ENCODE data around the gene GOLGA7B. TPM values are rescaled to one million over a fixed set of nuclear protein-coding genes. Genes with fewer than 3 reads are reported as not detected.

Gene GOLGA7B
- total and polyA plus RNA-seq, 9 of the 15 experiments (the other 6 are each of a cell fraction or from before 2014, with no cell fraction given) = 0.03 to 0.07 (median 0.04) TPM; not detected in 3

DNA sequence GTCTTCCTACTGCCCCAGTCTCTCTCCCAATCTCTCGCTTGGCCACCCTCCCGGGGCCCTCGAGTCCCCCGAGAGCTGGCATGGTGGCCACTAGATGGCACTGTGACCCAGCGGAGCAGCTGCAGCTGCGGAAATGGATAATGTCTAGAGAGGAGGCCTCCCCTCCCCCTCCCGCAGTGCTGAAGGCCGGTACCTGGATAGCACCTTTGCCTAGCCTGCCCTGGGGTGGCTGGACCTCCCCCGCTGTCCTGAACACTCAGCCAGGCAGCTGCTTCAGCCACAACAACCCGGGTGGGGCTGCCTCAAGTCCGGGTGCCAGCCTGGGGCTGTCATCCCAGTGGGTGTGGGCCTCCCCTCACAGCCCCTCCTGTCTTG is 65.2 kb downstream of the GOLGA7B start:
- Histone ChIP-seq H3K79me2 (ENCODE audit: control insufficient read depth, insufficient read depth, low read length) (no peaks in the 10 kb centered on the region), H4K20me1 (replicated peaks; ENCODE audit: control insufficient read depth, insufficient read depth, low read length) (0 out of 2 replicates have a peak, but pooled peaks cover 5% of the 10 kb centered on the region), H3K27me3 (ENCODE audit: control insufficient read depth in 2 of 2, insufficient read depth in 2 of 2, low read length in 2 of 2) (peaks cover 0 to 18% of the 10 kb centered on the region in 2 experiments; a peak in 2 of 5 replicates), H3K4me2 (ENCODE audit: insufficient read depth, low read length) (no peak overlapping the region), H3K4me1 (replicated peaks in 1 of 2; ENCODE audit: control insufficient read depth in 2 of 2, insufficient read depth in 2 of 2, low read length in 2 of 2) (peaks cover 0 to 8% of the 10 kb centered on the region in 2 experiments; a peak in 2 of 5 replicates), H3K4me3 (no peak overlapping the region), H3K9me3 (replicated peaks; ENCODE audit: control insufficient read depth, insufficient read depth, low read depth, low read length) (no peaks in the 10 kb centered on the region), H3K9me1 (ENCODE audit: control insufficient read depth, insufficient read depth, low read length) (no peaks in the 10 kb centered on the region), H3K27ac (ENCODE audit: extremely low read depth, low read depth, low read length) (no peak overlapping the region), H3K9ac (ENCODE audit: insufficient read depth in 1 of 2, low read depth in 2 of 2, low read length in 2 of 2) (no peak overlapping the region), H2AFZ (ENCODE audit: low read depth, low read length) (no peak overlapping the region), H3K36me3 (ENCODE audit: control insufficient read depth, insufficient read depth, low read length) (no peaks in the 10 kb centered on the region)
- POLR2A ChIA-PET = interaction anchor here (0.6 kb wide), 1 partner anchor 130 kb away, joined by 3 read pairs; no protein-coding TSS in a partner anchor
- DNase-seq (ENCODE audit: extremely low read depth in 1 of 4, low spot score in 3 of 4) (peak; percentile 76 to 81 (median 78)), ATAC-seq (peak; percentile 99), FAIRE-seq (peak; percentile 67)
- CTCF ChIA-PET (ENCODE audit: low intra/inter-chr PET ratio) = interaction anchor here (0.6 to 1.6 kb wide), 4 partner anchors 114 to 750 kb away, joined by 3 to 9 read pairs (median 4); no protein-coding TSS in a partner anchor
- WGBS (ENCODE audit: insufficient coverage, low coverage, missing lambda C conversion rate) = 5% methylated on average over 4 of the region's 11 CpGs
- intact Hi-C loops (cut with micrococcal nuclease) = loop anchor here (1.0 to 10.0 kb wide), 3 partner anchors 113 to 390 kb away; no protein-coding TSS in a partner anchor
- in situ Hi-C loops (cut with MboI) = loop anchor here (25.0 kb wide), 1 partner anchor 397 kb away; no protein-coding TSS in a partner anchor
- no TSS peak for BruUV-seq (replicated peaks)
- TF ChIP-seq, protein P1, sequence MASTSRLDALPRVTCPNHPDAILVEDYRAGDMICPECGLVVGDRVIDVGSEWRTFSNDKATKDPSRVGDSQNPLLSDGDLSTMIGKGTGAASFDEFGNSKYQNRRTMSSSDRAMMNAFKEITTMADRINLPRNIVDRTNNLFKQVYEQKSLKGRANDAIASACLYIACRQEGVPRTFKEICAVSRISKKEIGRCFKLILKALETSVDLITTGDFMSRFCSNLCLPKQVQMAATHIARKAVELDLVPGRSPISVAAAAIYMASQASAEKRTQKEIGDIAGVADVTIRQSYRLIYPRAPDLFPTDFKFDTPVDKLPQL (IDR thresholded peaks at IDR 0.05; ENCODE audit: extremely low read depth, insufficient read length) = no peak
- no peak for TF ChIP-seq FOXK1 (CRISPR knock-in tag; IDR thresholded peaks at IDR 0.05; ENCODE audit: borderline replicate concordance)
- TF ChIP-seq CBFB (CRISPR knock-in tag; IDR thresholded peaks at IDR 0.05) = no peak
- TF ChIP-seq PHF8 (IDR thresholded peaks at IDR 0.05; ENCODE audit: borderline replicate concordance, low read length) = no peak
- TF ChIP-seq MLX (CRISPR knock-in tag; conservative IDR thresholded peaks at IDR 0.05) = no peak
- no peak for TF ChIP-seq ZBTB8A (IDR thresholded peaks at IDR 0.05; ENCODE audit: partially characterized antibody)
- TF ChIP-seq, protein P2, sequence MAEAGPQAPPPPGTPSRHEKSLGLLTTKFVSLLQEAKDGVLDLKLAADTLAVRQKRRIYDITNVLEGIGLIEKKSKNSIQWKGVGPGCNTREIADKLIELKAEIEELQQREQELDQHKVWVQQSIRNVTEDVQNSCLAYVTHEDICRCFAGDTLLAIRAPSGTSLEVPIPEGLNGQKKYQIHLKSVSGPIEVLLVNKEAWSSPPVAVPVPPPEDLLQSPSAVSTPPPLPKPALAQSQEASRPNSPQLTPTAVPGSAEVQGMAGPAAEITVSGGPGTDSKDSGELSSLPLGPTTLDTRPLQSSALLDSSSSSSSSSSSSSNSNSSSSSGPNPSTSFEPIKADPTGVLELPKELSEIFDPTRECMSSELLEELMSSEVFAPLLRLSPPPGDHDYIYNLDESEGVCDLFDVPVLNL (CRISPR knock-in tag; IDR thresholded peaks at IDR 0.05; ENCODE audit: low read depth) = no peak
- no peak for TF ChIP-seq PTRF (tag; IDR thresholded peaks at IDR 0.05)
- no peak for TF ChIP-seq CHCHD3 (CRISPR knock-in tag; IDR thresholded peaks at IDR 0.05)
- no peak for TF ChIP-seq POLR3A (IDR thresholded peaks at IDR 0.05; ENCODE audit: borderline replicate concordance, extremely low read depth, insufficient read depth, insufficient read length)
- TF ChIP-seq RAD21 (CRISPR knock-in tag; conservative IDR thresholded peaks at IDR 0.05 in 1 of 2, IDR thresholded peaks at IDR 0.05 in 1 of 2) = peak; percentile 79 to 89
- no peak for TF ChIP-seq NCOA1 (IDR thresholded peaks at IDR 0.05; ENCODE audit: low read depth)
- TF ChIP-seq ZKSCAN3 (CRISPR knock-in tag; IDR thresholded peaks at IDR 0.05) = no peak
- no peak for TF ChIP-seq SIX5 (IDR thresholded peaks at IDR 0.05; ENCODE audit: borderline replicate concordance in 1 of 2, insufficient read depth in 1 of 2, low read depth in 1 of 2, low read length in 2 of 2)
- peak; percentile 19 to 45; a peak in 1 of 4 replicates for TF ChIP-seq MAZ (CRISPR knock-in tag; conservative IDR thresholded peaks at IDR 0.05 in 1 of 2, IDR thresholded peaks at IDR 0.05 in 1 of 2)
- no peak for TF ChIP-seq KLF6 (CRISPR knock-in tag; IDR thresholded peaks at IDR 0.05; ENCODE audit: borderline replicate concordance)
- TF ChIP-seq ETV5 (CRISPR knock-in tag; IDR thresholded peaks at IDR 0.05; ENCODE audit: low read depth) = peak; percentile 63; the same call in 1 of the 2 replicates
- TF ChIP-seq MAFG (tag; conservative IDR thresholded peaks at IDR 0.05) = no peak
- TF ChIP-seq ZKSCAN1 (IDR thresholded peaks at IDR 0.05; ENCODE audit: low read depth, low read length) = no peak

Data from K562 (cell line).